ENCODE results near the gene LAD1. TPM values are rescaled to one million over a fixed set of nuclear protein-coding genes. Genes with fewer than 3 reads are reported as not detected.

Gene LAD1
- total RNA-seq, 1 experiment from 2014 or later: 30.1 TPM

- Histone ChIP-seq H3K79me2 (ENCODE audit: insufficient read depth, low read length) (no peaks in the 10 kb centered on the region), H2AK5ac (ENCODE audit: insufficient read length, low read length) (no peak overlapping the region), H4K8ac (replicated peaks; ENCODE audit: insufficient read length, low read depth, low read length) (no peak overlapping the region), H3K56ac (ENCODE audit: insufficient read length, low read depth, low read length) (no peak overlapping the region), H3K23ac (ENCODE audit: insufficient read length, low read depth, low read length) (no peak overlapping the region), H3T11ph (ENCODE audit: low read length) (no peak overlapping the region), H4K5ac (ENCODE audit: insufficient read length, low read depth, low read length) (no peak overlapping the region), H2BK15ac (ENCODE audit: low read depth, low read length) (no peak overlapping the region), H4K20me1 (ENCODE audit: control insufficient read depth, insufficient read depth, insufficient read length) (no peaks in the 10 kb centered on the region), H3K27me3 (ENCODE audit: insufficient read depth, low read length) (no peaks in the 10 kb centered on the region), H2BK12ac (ENCODE audit: insufficient read length, low read depth, low read length) (no peak overlapping the region), H3K4ac (ENCODE audit: low read depth, low read length) (no peak overlapping the region), H2AFZ (ENCODE audit: low read length) (no peak overlapping the region), H3K18ac (ENCODE audit: insufficient read length, low read depth, low read length) (no peak overlapping the region), H3K4me1 (ENCODE audit: insufficient read depth, low read length) (peaks cover 8% of the 10 kb centered on the region; the same call in 1 of the 2 replicates), H3K14ac (ENCODE audit: insufficient read depth, low read length) (no peak overlapping the region), H2BK120ac (ENCODE audit: low read depth, low read length, poor library complexity, severe bottlenecking) (no peak overlapping the region), H2BK20ac (ENCODE audit: low read depth, low read length, poor library complexity, severe bottlenecking) (no peak overlapping the region), H3K9me3 (ENCODE audit: control insufficient read depth, low read depth, low read length) (no peaks in the 10 kb centered on the region), H3K9ac (ENCODE audit: extremely low read depth, insufficient read length, low read length) (no peak overlapping the region), H4K91ac (ENCODE audit: insufficient read length, low read depth, low read length) (no peak overlapping the region), H3K79me1 (ENCODE audit: insufficient read depth, low read depth, low read length, poor library complexity, severe bottlenecking) (no peaks in the 10 kb centered on the region), H3K23me2 (ENCODE audit: insufficient read length, low read depth, low read length, poor library complexity, severe bottlenecking) (no peaks in the 10 kb centered on the region), H3K27ac (ENCODE audit: insufficient read length, low read depth, low read length) (no peak overlapping the region), H2BK5ac (ENCODE audit: insufficient read length, low read length) (no peak overlapping the region), H3K4me2 (ENCODE audit: insufficient read depth, insufficient read length, low read length) (no peak overlapping the region)
- Mint-ChIP-seq H3K36me3 (ENCODE audit: insufficient read depth in 1 of 3, low read depth in 3 of 3) (no peaks in the 10 kb centered on the region), H3K4me1 (peaks cover 34 to 37% of the 10 kb centered on the region in 2 experiments), H3K4me3 (no peak overlapping the region), H3K27me3 (ENCODE audit: low read depth) (peaks cover under 1% of the 10 kb centered on the region), H3K27ac (no peak overlapping the region), H3K9me3 (no peaks in the 10 kb centered on the region)
- DNase-seq: no peak
- no peak for TF ChIP-seq CTCF (conservative IDR thresholded peaks at IDR 0.05)
- no CpG with 5 or more reads among the region's 2 CpGs for WGBS (ENCODE audit: extremely low coverage, insufficient read length, low lambda C conversion rate)
Observed at GRCh38 chr1:201350361-201350725, 48.8 kb downstream of the LAD1 start.
